IMR-90 (cell line): ENCODE data around the gene CRISPLD2. TPM values are rescaled to one million over a fixed set of nuclear protein-coding genes. Genes with fewer than 3 reads are reported as not detected.
A peak's percentile ranks its signal among the peaks of the same experiment; 100 is the strongest.

Experiments used
- ATAC-seq: fragments of 200-7000 bp; cut with Tn5 transposase; 2 replicates; pipeline ENCODE4 v1.9.1; 2020; ENCODE audit warnings: low read depth, mild to moderate bottlenecking, moderate library complexity
- BruUV-seq: library from RNA; stranded (reverse); fragments of 400-500 nt; replicated peaks from 2 replicates; lab custom pipeline; 2021; lab: Mats Ljungman, UMichigan
- CTCF ChIA-PET: fragments of 300-600 bp; formaldehyde crosslinking; extraction: SDS; loops from one replicate; lab custom pipeline; 2021; ENCODE audit warnings: antibody characterized with exemption; lab: Yijun Ruan, JAX
- POLR2A ChIA-PET: fragments of 300-600 bp; sonication (Branson Sonifier 250); formaldehyde crosslinking; loops from one replicate; lab custom pipeline; 2022; ENCODE audit warnings: antibody characterized with exemption; ENCODE audit not compliant: unreplicated experiment; lab: Charles Lee
- DNase-seq: peaks from one replicate; pipeline ENCODE4 v3.0.0; 2013
- H2AFZ ChIP-seq: replicated peaks from 2 replicates; pipeline ENCODE3; 2013; ENCODE audit warnings: low read length, mild to moderate bottlenecking; ENCODE audit not compliant: poor library complexity
- H2AK5ac ChIP-seq: 2 replicates; pipeline ENCODE4 v1.6.1; 2013; ENCODE audit warnings: low read depth, low read length, inconsistent platforms
- H2AK9ac ChIP-seq: replicated peaks from 2 replicates; pipeline ENCODE3; 2013; ENCODE audit warnings: mild to moderate bottlenecking, low read depth, low read length, moderate library complexity; ENCODE audit not compliant: poor library complexity
- H2BK120ac ChIP-seq: 2 replicates; pipeline ENCODE4 v1.6.1; 2013; ENCODE audit warnings: low read depth, low read length, inconsistent platforms
- H2BK15ac ChIP-seq: 3 replicates; pipeline ENCODE4 v1.6.1; 2013; ENCODE audit warnings: low read depth, low read length, inconsistent platforms
- H2BK20ac ChIP-seq: 2 replicates; pipeline ENCODE4 v1.6.1; 2013; ENCODE audit warnings: low read depth, mild to moderate bottlenecking, inconsistent platforms, low read length, moderate library complexity
- H2BK5ac ChIP-seq: 2 replicates; pipeline ENCODE4 v1.6.1; 2013; ENCODE audit warnings: mild to moderate bottlenecking, low read depth, low read length, inconsistent platforms; ENCODE audit not compliant: poor library complexity, severe bottlenecking
- H3K14ac ChIP-seq: replicated peaks from 2 replicates; pipeline ENCODE4 v1.6.1; 2013; ENCODE audit warnings: low read depth, low read length, inconsistent platforms
- H3K18ac ChIP-seq: 2 replicates; pipeline ENCODE4 v1.6.1; 2013; ENCODE audit warnings: low read depth, low read length, control low read depth
- H3K23ac ChIP-seq: 2 replicates; pipeline ENCODE4 v1.6.1; 2013; ENCODE audit warnings: low read depth, low read length, inconsistent platforms
- H3K27ac ChIP-seq: 2 replicates; pipeline ENCODE4 v1.5.1; 2013; ENCODE audit warnings: mild to moderate bottlenecking, control low read depth, low read length; ENCODE audit not compliant: insufficient read depth
- H3K27me3 ChIP-seq: 2 replicates; pipeline ENCODE4 v1.6.1; 2013; ENCODE audit warnings: low read length; ENCODE audit not compliant: control insufficient read depth, insufficient read depth
- H3K36me3 ChIP-seq: 2 replicates; pipeline ENCODE4 v1.6.1; 2013; ENCODE audit warnings: low read length, mixed read lengths; ENCODE audit not compliant: control insufficient read depth, insufficient read depth
- H3K4ac ChIP-seq: 2 replicates; pipeline ENCODE4 v1.6.1; 2013; ENCODE audit warnings: low read depth, low read length, inconsistent platforms
- H3K4me1 ChIP-seq: 2 replicates; pipeline ENCODE4 v1.6.1; 2013; ENCODE audit warnings: low read length, mixed read lengths; ENCODE audit not compliant: control insufficient read depth, insufficient read depth
- H3K4me2 ChIP-seq: 2 replicates; pipeline ENCODE4 v1.6.1; 2013; ENCODE audit warnings: low read depth, mild to moderate bottlenecking, control low read depth, low read length, moderate library complexity
- H3K4me3 ChIP-seq: 2 replicates; pipeline ENCODE4 v1.5.1; 2013; ENCODE audit warnings: low read depth, mild to moderate bottlenecking, control low read depth, low read length, moderate library complexity; ENCODE audit not compliant: insufficient read depth
- H3K56ac ChIP-seq: 2 replicates; pipeline ENCODE4 v1.6.1; 2013; ENCODE audit warnings: low read length, inconsistent platforms; ENCODE audit not compliant: insufficient read depth; ENCODE audit errors: extremely low read depth
- H3K79me1 ChIP-seq, 2 experiments: 2 replicates each; pipeline ENCODE4 v1.6.1; 2013; ENCODE audit warnings: low read length in 2 of 2, inconsistent platforms in 1 of 2, low read depth in 1 of 2
- H3K9ac ChIP-seq: 2 replicates; pipeline ENCODE4 v1.6.1; 2013; ENCODE audit warnings: low read depth, low read length, control low read depth
- H3K9me1 ChIP-seq: 2 replicates; pipeline ENCODE4 v1.6.1; 2013; ENCODE audit warnings: low read length, inconsistent platforms; ENCODE audit not compliant: insufficient read depth
- H3K9me3 ChIP-seq: 2 replicates; pipeline ENCODE4 v1.6.1; 2013; ENCODE audit warnings: low read length; ENCODE audit not compliant: control insufficient read depth, insufficient read depth
- H4K20me1 ChIP-seq: 2 replicates; pipeline ENCODE4 v1.6.1; 2013; ENCODE audit warnings: low read length, inconsistent platforms; ENCODE audit not compliant: insufficient read depth
- H4K5ac ChIP-seq: 2 replicates; pipeline ENCODE4 v1.6.1; 2013; ENCODE audit warnings: mild to moderate bottlenecking, low read depth, low read length, control low read depth
- H4K8ac ChIP-seq, 2 experiments: 2 replicates each; pipeline ENCODE4 v1.6.1; 2013; ENCODE audit warnings: low read depth in 2 of 2, low read length in 2 of 2, control low read depth in 1 of 2, inconsistent platforms in 1 of 2
- H4K91ac ChIP-seq: 2 replicates; pipeline ENCODE4 v1.6.1; 2013; ENCODE audit warnings: low read depth, low read length, inconsistent platforms; ENCODE audit not compliant: insufficient read depth
- MAZ ChIP-seq: IDR thresholded peaks from 2 replicates; pipeline ENCODE4 v1.6.1; 2012; ENCODE audit warnings: low read depth, mild to moderate bottlenecking, low read length, improper control_type of control experiment, moderate library complexity, borderline replicate concordance
- WGBS, 2 experiments: methylation state at CpG; one replicate each; pipeline versions ENCODE4 v1.1.5 to v1.1.7; 2013; ENCODE audit warnings: missing lambda C conversion rate in 2 of 2; ENCODE audit not compliant: insufficient read length in 1 of 2; ENCODE audit errors: extremely low coverage in 2 of 2; 5-methylcytosine and 5-hydroxymethylcytosine counted together
- dilution Hi-C: fragments of 300-500 bp; cut with HindIII; formaldehyde crosslinking; loops from one replicate; pipeline ENCODE4 v1.14.3; 2018; ENCODE audit warnings: low sequenced_read_pairs; ENCODE audit not compliant: unreplicated experiment
- in situ Hi-C: fragments of 300-500 bp; cut with MboI; formaldehyde crosslinking; loops from 3 replicates; pipeline ENCODE4 v1.14.3; 2019; ENCODE audit warnings: low sequenced_read_pairs, inconsistent platforms, mixed read lengths
- intact Hi-C: fragments of 100-400 bp; cut with micrococcal nuclease; formaldehyde crosslinking; loops from 2 replicates; pipeline ENCODE4 v1.10.0; 2022
- polyA plus RNA-seq, 3 experiments: library from polyadenylated mRNA; depleted of rRNA; stranded (reverse); fragments of >200 nt; gene quantifications; 2 replicates each; pipeline ENCODE4 v1.2.3, GENCODE V29; 2012; ENCODE audit warnings: low replicate concordance in 1 of 3
- total RNA-seq: library from RNA; depleted of rRNA; stranded (reverse); fragments of >200 nt; gene quantifications from 2 replicates; pipeline ENCODE4 v1.2.3, GENCODE V29; 2012

The CRISPLD2 gene
- total and polyA plus RNA-seq, 2 of the 4 experiments (the other 2 are of a cell fraction): 23.1 to 37.5 TPM

DNA sequence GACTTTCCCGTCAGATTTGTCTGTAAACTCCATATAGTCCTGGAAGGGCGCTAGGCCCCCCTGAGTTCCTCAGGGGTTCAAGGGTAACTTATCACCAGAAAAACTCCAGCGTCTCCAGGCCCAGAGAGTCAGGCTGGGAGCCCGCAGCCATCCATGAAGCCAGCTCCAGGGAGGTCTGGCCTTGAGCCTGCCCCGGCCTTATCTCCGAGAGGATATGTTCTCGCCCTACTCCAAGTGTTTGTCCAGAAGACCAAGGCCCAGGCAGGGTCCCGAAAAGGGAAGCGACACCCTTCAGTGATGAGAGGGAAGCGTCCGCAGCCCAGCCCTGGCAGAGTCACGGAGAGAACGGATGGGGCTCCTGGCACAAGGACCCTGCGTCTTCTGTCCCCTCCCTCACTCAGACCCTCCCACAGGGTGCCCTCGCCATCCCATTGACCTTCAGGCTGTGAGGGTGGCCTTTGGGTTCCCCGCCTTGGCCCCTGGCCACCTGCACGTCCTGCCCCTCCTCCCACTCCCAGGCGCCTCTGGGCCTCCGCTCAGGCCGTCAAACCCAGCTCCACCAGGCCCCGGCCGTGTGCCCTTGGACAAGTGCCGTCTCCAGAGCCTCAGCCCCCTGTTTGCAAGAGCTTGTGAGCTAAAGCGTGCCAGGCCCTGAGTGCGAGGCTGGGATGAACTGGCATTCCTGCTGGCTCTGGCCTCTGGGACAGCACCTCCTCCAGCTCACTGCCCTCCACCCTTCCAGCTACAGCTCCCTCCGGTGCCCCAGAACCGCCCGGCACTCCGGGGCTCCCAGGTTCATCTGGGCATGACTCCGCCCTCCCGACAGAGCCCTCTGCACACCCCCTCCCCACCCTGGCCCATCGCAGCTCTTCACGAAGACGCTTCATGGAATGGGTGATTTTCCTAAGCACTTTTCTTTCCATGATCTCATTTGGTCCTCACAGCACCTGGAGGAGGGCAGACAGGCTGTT is 108.1 kb downstream of the CRISPLD2 start:
- Histone ChIP-seq H3K36me3 (no peaks in the 10 kb centered on the region), H3K9me3 (no peaks in the 10 kb centered on the region), H2BK20ac (no peak overlapping the region), H2BK5ac (no peak overlapping the region), H3K27me3 (no peaks in the 10 kb centered on the region), H3K4me1 (peaks cover 2% of the 10 kb centered on the region; the same call in 1 of the 2 replicates), H3K14ac (no peak overlapping the region), H3K23ac (no peak overlapping the region), H4K91ac (no peak overlapping the region), H2BK120ac (no peak overlapping the region), H4K8ac (no peak overlapping the region), H3K18ac (no peak overlapping the region), H4K20me1 (no peaks in the 10 kb centered on the region), H2AFZ (no peak overlapping the region), H3K56ac (no peak overlapping the region), H4K5ac (no peak overlapping the region), H3K4ac (no peak overlapping the region), H2AK9ac (peak overlapping the region; percentile 37), H3K4me2 (no peak overlapping the region), H3K9me1 (peaks cover 3% of the 10 kb centered on the region; the same call in 1 of the 2 replicates), H3K9ac (no peak overlapping the region), H2AK5ac (no peak overlapping the region), H3K4me3 (no peak overlapping the region), H3K27ac (no peak overlapping the region), H2BK15ac (no peak overlapping the region), H3K79me1 (no peaks in the 10 kb centered on the region)
- intact Hi-C loops (no loop called here), in situ Hi-C loops (no loop called here), dilution Hi-C loops (no loop called here)
- POLR2A ChIA-PET: no interaction called here
- CTCF ChIA-PET: interaction anchor here (1.2 kb wide), 1 partner anchor 24 kb away, joined by 3 read pairs; no protein-coding TSS in a partner anchor
- DNase-seq (no peak), ATAC-seq (no peak)
- WGBS, 2 experiments: 79% methylated on average over 25 of the region's 34 CpGs; no CpG with 5 or more reads in 1 of the 2 experiments
- no peak for TF ChIP-seq MAZ
- BruUV-seq: no TSS peak
